Stimulated activated CD4-positive, alpha-beta T cell treated with anti-CD3 and anti-CD28 coated beads, Interleukin-12 subunit alpha, Interleukin-12 subunit beta, amount 100 ng/mL, for 48 hours (primary cell): ENCODE measurements around the gene EIF4G3.

Experiments used
- DNase-seq, 3 donors: peaks; one replicate each; pipeline ENCODE4 v3.0.0-alpha.2; 2020; ENCODE audit warnings: low read depth in 2 of 3, low spot score in 1 of 3

Gene EIF4G3

DNA sequence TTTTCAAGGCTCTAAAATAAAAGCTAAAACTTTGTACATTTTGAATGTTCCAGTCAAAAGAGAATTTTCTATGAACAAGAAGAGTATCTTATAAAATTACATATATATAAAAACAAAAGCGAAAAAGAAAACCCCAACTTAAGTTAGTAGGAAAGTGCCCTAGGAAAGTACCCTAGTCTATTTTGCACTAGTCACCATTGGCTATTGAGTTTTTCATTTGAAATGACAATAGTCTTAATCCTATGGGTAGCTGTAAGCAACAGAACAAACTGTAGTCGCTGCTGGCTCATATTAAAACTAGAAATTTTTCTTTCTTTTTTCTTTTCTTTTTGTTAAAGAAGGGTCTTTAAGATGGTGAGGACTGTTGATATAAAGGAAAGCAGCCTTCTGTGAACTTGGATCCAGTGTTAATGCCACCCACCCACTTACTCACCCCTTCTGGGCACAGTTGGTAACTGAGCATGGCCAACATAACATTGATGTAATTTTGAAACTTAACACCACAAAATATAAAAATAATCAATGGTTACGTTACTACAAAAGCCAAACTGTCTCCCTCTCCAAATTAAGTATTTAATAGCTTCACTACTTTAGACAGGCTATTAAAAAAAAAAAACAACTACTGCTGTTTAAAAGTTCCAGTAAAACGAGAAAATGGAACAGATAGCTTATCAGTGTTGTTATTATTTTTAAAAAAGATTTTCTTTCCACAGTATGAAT lies 177.0 kb downstream of the EIF4G3 start:
- DNase-seq, result no peak

DNA sequence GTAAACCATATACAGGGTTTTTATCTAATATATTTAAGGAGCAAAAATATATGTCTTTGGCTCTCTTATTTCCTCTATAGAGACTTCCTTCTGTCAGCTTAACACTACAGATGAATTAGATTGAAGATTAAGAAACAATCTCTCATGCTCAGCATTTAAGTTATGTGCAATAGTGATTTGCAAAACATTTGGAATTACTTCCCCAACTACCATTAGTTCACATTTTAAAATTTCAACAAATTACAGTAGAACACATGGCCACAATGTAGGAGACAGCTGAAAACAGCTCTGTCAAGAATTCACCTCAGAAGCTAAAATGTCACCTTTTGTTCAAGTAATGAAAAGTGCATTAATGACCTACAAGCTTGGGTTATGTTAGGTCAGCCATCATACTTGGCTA lies 177.9 kb downstream of the EIF4G3 start:
- no peak for DNase-seq

DNA sequence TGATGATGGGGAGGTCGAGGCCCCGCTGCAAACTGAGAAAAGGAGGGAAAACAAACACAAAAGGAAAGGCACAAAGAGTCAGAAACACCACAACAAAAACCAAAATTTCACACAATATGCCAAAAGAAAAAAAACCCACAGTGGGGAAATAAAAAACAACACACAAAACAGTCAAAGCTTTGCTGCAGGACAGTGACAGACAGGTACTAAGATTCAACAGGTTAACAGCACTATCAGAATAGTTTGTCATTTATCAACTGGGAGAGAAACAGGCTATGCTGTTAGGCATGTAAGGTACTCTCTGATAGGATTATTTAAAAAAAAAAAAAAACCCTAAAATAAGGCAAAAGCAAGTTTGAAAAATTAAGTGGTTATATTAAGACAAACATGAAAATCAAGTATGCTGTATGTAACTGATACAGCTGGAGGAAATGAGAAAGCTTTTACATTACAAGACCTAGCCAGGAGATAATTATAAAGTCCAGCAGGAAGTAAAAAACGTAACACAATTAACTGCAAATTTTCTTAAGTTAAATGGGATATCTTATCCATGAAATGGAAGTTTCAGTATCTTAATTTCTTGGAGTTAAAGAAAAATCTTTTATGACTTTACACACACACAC lies 179.0 kb downstream of the EIF4G3 start:
- DNase-seq, result no peak

DNA sequence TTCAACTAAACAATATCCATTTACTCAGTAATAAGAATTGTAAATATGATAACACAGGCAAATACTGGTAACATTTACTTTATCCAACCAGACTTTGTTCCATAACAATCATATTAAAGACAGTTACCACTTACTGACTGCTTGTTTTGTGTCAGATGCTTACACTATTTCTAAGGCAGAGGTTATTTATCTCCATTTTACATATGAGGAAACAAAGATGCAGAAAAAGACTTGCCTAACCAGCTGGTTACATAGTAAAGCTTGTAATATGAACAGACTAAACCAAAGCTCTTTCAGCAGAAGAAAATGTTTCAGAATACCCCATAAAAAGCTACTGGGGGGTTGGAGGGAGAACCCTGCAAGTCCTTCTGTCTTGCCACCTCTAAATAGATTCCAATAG lies 180.1 kb downstream of the EIF4G3 start:
- no peak for DNase-seq

DNA sequence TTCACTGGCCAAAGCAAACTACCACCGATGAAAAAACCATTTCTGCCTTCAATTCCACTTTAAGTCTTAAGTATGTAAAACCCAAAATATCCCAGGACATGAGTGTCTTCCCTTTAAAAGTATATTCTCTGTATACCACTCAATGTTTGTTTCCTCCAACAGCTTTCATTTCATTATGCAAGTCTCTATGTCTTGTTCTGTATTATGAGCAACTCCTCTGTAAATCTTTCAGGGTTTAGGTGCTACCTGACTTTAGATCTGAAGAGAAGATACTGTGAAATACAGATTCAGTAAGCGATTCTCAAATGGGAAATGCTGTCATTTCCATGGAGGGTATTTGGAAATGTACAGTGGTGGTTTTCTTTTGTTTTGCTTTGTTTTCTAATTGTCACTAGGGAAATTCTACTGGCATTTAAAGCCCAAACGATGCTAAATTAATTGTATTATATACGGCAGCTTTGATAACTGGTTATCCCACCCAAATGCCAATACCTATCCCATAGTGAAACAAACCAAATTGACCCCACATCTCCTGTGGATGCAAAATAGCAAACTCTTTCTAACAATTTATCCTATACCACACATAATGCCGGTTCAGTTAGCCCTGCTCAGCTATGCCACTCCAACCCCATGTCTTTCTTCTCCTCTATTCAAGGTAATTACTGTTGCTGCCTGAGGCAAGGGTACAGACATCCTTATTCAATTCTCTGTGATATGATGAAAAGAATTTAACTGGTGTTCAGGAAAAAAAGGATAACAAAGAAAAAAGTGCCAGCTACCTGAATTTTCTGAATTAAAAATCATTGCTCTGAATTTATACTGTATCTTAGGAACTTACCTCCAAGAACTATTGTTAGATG lies 182.8 kb downstream of the EIF4G3 start:
- DNase-seq, result no peak

DNA sequence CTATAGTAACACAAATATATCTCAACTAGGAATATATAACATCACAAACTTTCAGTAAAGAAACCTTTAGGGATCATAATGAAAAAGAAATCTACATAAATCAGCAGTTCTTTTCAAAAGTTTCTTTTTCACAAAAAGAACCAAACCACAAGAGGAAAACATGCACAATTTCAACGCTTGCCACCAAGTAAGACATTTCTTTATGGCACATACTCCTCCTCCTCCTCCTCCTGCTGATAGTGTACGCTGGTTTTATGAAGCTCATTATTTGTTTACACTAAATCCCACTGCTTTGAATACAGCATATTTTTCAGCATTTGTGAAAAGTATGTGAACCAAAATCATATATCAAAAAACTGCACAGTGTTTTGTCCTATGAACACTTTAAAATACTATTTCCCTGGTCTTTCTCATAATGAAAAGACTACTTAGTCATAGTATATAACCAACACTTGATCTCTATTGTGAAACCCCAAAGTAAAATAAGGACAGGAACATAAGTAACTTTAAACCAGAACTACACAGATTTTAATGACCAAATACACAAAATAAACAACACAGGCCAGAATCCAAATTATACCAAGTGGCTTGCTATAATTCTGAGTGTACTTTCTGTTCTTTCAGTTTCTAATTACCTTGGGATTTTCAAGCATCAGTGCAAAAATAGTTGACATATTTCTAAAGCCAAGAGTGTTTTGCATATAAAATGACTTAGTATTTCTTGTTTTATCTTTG lies 184.2 kb downstream of the EIF4G3 start:
- DNase-seq, result no peak

DNA sequence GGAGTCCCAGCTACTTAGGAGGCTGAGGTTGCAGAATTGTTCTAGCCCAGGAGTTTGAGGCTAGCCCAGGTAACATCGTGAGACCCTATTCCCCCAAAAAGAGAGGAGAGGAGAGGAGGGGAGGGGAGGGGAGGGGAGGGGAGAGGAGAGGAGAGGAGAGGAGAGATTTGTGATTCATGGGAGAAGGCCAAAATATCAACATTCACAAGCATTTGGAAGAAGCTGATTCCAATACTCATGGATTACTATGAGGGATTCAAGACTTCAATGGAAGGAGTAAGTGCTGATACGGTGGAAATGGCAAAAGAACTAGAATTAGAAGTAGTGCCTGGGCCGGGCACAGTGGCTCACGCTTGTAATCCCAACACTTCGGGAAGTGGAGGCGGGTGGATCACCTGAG lies 187.8 kb downstream of the EIF4G3 start:
- no peak for DNase-seq

DNA sequence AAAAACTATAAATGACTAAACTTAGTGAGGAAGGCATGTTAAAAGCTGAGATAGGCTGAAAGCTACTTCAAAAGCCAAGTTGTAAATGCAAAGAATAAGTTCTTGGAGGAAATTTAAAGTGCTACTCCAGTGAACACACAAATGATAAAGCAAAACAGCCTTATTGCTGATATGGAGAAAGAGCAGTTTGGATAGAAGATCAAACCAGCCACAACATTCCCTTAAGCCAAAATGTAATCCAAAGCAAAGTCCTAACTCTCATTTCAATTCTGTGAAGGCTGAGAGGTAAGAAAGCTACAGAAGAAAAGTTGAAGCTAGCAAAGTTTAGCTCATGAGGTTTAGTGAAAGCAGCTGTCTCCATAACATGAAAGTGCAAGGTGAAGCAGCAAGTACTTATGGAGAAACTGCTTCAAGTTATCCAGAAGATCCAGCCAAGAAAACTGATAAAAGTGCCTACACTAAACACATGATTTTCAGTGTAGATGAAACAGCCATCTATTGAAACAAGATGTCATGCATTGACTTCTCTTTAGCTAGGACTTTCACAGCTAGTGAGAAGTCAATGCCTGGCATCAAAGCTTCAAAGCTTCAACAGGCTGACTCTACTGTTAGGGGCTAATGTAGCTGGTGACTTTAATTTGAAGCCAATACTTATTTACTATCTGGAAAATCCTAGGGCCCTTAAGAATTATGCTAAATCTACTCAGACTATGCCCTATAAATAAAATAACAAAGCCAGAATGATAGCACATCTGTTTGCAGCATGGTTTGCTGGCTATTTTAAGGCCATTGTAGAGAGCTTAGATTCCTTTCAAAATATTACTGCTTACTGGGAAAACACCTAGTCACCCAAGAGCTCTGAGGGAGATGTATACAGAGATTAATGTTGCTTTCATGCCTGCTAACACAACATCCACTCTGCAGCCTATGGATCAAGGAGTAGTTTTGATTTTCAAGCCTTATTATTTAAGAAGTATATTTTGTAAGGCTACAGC lies 188.6 kb downstream of the EIF4G3 start:
- no peak for DNase-seq

DNA sequence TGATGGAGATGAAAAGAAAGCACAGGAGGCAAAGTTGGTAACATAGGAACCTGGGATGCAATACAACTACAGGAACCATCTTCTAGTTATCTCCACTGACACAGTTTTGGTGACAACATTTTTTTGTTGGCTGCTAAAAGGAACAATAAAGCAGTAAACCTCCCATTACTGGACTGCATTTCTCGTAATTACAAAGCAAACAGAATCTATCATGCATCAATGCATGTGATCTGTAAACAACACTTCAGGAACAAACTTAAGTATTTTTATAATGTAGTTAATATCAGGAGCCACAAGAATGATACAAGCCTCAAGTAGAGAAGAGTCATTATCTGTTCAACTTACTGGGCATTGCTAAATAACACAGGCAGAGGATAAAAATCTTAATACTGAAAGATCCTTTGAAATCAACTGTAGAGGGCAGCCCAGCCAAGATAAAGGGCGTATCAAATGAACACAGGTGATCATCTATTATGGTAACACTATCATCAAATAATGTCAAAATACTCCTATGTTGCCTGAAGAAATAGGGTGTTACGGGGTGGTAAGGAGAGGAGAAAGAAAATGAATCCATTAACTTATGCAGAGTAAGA lies 193.3 kb downstream of the EIF4G3 start:
- DNase-seq, result no peak

DNA sequence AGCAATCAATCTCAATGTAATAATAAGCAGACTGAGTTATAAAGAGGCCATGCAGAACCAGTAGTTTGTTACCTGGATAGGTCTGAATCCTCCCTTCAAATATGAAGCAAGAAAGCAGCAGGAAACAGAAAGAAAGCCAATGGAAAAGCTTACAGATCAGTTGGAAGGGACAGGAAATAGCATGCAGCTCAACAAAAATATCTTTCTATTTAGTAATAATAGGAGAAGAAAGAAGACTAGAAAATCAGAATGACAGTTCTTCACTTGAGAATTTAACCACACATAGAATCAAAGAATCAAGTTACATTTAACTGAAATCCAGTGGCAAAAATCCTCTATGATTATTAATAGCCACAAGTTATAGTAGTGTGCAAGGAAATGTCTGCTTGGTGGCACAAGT lies 194.4 kb downstream of the EIF4G3 start:
- DNase-seq, result no peak

DNA sequence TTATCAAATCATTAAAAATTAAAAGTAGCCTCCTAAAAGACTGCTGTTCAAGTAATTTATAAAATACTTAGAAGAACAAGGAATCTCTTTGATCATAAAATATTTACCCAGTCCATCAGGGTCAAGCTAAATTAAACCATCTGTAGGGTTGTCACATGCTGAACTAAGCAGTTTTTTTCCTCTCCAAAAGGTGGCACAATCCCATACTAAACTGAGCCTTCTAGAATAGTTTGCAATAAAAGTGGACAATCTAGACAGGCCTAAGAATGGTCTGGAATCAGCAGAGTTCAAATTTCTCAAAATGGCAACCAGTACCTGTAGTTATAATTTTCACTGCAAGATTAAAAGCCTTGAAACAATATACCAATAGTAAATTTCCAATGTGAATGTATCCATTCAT lies 194.8 kb downstream of the EIF4G3 start:
- DNase-seq, result no peak

DNA sequence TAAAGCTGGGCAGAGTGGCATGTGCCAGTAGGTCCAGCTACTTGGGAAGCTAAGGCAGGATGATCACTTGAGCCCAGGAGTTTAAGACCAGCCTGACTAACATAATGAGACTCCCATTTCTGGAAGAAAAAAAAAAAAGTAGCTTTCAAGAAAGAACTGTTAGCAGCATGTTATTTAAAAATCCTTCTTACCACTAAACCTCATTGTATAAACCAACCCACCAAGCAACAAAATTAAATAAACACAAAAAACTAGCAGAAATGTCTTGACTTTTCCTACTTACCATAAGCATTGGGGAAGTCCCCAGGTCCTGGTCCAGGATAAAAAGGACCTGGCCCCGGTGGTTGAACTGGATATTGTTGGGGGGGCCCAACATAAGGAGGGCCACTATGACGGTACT lies 196.6 kb downstream of the EIF4G3 start:
- DNase-seq, result no peak

DNA sequence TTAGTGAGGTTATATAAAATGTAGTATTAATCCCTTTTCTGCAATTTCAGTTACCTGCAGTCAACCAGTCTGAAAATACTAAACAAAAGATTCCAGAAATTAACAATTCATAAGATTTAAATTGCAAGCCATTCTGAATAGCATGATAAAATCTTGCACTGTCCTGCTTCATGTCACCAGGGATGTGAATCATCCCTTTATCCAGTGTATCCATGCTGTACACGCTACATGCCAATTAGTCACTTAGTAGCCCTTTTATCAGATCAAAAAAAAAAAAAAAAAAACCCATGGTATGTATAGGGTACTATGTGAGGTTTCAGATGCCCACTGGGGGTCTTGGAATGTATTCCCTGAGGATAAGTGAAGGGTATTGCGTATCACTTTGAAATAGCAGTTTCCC lies 198.3 kb downstream of the EIF4G3 start:
- DNase-seq, result no peak

DNA sequence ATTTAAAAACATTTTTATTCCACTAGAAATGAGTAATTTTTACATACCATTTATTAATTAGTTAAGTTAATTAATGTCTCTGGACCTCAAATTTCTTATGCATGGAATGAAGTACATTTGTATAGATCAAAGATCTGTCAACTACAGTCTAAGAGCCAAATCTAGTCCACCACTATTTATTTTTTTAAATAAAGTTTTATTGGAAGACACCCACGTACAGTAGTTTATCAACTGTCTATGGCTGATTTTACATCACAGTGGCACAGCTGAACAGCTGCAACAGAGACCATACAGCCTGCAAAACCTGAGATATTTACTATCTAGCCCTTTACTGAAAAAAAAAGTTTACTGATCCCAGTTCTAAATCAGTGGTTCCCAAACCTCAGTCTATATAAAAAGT lies 201.0 kb downstream of the EIF4G3 start:
- no peak for DNase-seq

DNA sequence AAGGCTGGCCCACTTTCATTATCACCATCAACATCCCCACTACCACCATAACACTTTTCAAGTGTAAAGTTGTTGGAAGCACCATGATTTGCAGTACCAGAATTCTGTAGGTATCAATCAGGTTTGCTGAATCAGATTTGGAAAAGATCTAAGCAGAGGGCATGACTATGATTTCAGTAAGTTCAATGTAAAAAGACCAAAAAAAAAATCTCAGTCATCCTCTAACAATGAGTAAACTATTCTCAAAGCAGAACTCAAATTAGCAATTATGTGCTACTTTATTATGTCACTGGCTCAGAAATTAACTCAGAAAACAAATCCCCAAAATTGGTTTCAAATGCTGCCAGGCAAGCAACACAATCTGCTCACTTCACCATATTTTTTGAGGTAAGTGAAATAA lies 201.7 kb downstream of the EIF4G3 start:
- DNase-seq, result no peak

DNA sequence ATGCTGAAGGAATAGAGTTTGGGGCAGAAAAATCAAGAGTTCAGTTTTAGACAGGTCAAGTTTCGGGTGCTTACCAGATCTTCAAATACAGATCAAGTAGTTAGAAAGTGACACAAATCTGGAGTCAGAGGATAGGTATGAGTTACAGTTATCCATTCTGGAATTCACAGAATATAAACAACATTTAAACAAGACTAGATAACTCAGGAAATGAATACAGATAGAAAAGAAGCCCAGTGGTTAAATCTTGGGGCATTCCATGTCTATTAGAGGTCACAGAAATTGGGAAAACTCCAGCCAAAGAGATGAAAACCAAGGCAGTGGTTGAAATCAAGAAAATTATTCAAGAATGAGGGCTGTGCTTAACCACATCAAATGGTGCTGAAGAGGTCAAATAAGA lies 202.6 kb downstream of the EIF4G3 start:
- DNase-seq, result no peak

DNA sequence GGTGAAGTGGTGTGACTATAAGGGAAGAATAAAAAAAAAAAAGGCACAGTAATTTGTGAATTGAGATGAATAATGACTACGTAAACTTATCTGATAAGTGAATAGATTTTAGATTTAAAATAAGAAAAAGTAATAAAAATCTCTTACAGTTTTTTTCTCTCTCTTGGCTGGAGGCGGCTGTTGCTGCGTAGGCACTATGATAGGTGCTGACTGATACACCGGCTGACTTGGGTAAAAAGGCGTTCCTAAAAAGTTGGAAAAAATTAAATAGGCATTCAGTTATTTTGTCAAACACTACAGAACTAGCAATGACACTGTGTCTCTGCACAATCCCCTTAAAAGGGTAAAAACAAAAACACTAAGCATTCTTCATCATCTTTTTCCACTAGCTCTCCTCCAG lies 203.8 kb downstream of the EIF4G3 start:
- DNase-seq, result no peak

DNA sequence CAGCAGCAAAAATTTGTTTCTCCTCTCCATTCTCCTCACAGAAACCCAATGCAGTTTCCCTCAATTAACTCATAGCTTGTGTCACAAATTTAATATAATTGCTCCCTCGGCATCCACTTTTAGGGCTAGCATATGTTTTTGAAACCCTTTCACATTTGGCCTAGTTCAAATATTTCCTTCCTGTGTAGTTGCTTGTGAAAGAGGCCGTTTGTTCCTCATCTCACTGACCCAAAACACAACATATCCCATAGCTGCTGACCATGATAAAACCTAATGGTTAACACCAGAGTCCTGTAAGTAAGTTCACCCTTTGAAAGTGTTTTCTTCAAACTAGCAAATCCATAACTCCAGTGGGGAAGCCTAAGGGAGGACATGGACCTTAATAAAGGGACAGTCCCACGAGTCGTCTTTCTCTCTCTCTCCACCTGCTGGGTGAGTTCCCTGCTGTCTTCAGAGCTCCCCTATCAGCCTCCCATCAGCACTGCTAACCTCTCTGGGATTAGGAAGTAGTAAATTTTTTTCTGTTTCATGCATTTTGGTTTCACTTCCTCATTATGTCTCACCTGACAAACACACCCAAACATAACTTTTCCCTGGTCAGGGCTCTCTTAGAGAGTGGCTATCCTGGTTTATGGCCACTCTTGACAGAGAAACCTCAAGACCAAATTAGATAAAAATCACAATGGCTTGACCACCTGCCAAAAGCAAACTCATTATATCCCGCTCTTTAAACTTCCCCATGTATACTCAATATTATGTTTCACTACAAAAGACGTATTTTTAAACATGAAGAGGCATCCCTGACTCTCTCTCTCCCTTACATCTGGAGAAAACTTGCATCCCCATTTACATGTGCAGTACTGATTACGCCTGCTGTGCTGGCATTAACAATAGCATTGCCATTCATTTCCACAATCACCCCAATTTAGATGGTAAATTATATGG lies 211.9 kb downstream of the EIF4G3 start:
- no peak for DNase-seq
